SU-DHL-6 (cell line): ENCODE data around the gene CCDC34.

Source experiments
- H2AFZ ChIP-seq: fragments of 200-600 bp; sonication (generic); 2 replicates; pipeline ENCODE4 v1.6.1; 2014; ENCODE audit warnings: low read depth, mild to moderate bottlenecking, moderate library complexity, mixed read lengths, antibody characterized with exemption, low read length; ENCODE audit not compliant: severe bottlenecking
- H3F3A ChIP-seq: fragments of 200-600 bp; shearing (Covaris generic); 2 replicates; pipeline ENCODE4 v1.6.0; 2016; ENCODE audit warnings: antibody characterized with exemption, mild to moderate bottlenecking; ENCODE audit not compliant: insufficient read depth
- H3K27ac ChIP-seq: fragments of 200-600 bp; sonication (generic); 2 replicates; pipeline ENCODE4 v1.5.1; 2016; ENCODE audit warnings: low read depth, mild to moderate bottlenecking, low read length, moderate library complexity, mixed read lengths
- H3K27me3 ChIP-seq: fragments of 200-600 bp; sonication (generic), shearing (Covaris generic); 2 replicates; pipeline ENCODE4 v1.6.0; 2014; ENCODE audit warnings: mild to moderate bottlenecking, low read length
- H3K36me3 ChIP-seq: fragments of 200-600 bp; sonication (generic); 2 replicates; pipeline ENCODE4 v1.6.1; 2014; ENCODE audit warnings: mild to moderate bottlenecking, low read length, mixed read lengths
- H3K4me2 ChIP-seq: fragments of 300-600, 200-600 bp; shearing (Covaris generic), sonication (generic); 2 replicates; pipeline ENCODE4 v1.6.0; 2014; ENCODE audit warnings: low read length, low read depth, mild to moderate bottlenecking; ENCODE audit not compliant: poor library complexity, severe bottlenecking
- H3K4me3 ChIP-seq: fragments of 200-600 bp; sonication (generic); 2 replicates; pipeline ENCODE4 v1.5.1; 2014; ENCODE audit warnings: antibody characterized with exemption, low read length, mild to moderate bottlenecking, mixed read lengths; ENCODE audit not compliant: insufficient read depth, poor library complexity, severe bottlenecking
- H3K79me2 ChIP-seq: fragments of 200-600 bp; sonication (generic); 2 replicates; pipeline ENCODE4 v1.6.1; 2014; ENCODE audit warnings: mild to moderate bottlenecking, low read length, moderate library complexity; ENCODE audit not compliant: insufficient read depth
- H3K9ac ChIP-seq: fragments of 200-600 bp; sonication (generic); 2 replicates; pipeline ENCODE4 v1.7.0; 2014; ENCODE audit warnings: mild to moderate bottlenecking, low read length
- H3K9me2 ChIP-seq: fragments of 200-600 bp; sonication (generic); replicated peaks from 2 replicates; pipeline ENCODE4 v1.6.1; 2014; ENCODE audit warnings: low read length; ENCODE audit not compliant: insufficient read depth
- H3K9me3 ChIP-seq: fragments of 200-600 bp; sonication (generic); 2 replicates; pipeline ENCODE4 v1.6.1; 2014; ENCODE audit warnings: low read length, mixed read lengths; ENCODE audit not compliant: insufficient read depth
- H4K20me1 ChIP-seq: fragments of 200-600 bp; sonication (generic); 2 replicates; pipeline ENCODE4 v1.6.1; 2014; ENCODE audit warnings: low read depth, mild to moderate bottlenecking, antibody characterized with exemption, low read length, moderate library complexity, mixed read lengths
- EZH2phosphoT487 ChIP-seq: fragments of 200-600 bp; sonication (generic), shearing (Covaris generic); conservative IDR thresholded peaks from 2 replicates; pipeline ENCODE4 v1.6.1; 2018; ENCODE audit warnings: mild to moderate bottlenecking, antibody characterized with exemption, low read length, moderate library complexity, mixed read lengths
- TF ChIP-seq, protein P1 (sequence below): fragments of 200-600 bp; sonication (generic); IDR thresholded peaks from one replicate; pipeline ENCODE4 v1.5.1; 2017; ENCODE audit warnings: antibody characterized with exemption, mild to moderate bottlenecking, low read length, moderate library complexity; ENCODE audit not compliant: insufficient read depth, poor library complexity, severe bottlenecking

CCDC34 gene

DNA sequence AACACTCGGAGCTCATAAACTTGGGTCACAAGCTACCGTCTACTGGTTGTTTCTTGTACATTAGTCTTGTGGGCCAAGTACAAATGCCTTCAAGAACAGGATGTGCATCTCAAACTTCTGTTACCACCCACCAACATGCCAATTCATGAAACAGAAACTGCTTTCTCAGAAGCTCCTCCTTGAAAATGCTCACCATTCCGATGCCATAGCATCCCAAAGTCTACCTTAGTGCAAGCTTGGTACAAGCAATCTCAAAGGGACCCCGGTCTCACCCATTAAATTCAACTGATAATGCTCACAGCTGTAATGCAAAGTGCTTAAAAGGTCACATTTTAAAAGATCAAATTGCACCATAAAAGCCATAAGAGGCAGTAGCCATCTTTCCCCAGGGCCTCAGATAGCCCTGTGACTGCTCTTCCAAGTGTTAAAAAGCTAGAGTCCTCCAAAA lies 31.8 kb upstream of the CCDC34 start:
- no peak overlapping the region for H3K4me3 ChIP-seq
- H3K9me2 ChIP-seq: no peaks in the 10 kb centered on the region
- H3K36me3 ChIP-seq: no peaks in the 10 kb centered on the region
- H3K27me3 ChIP-seq: no peaks in the 10 kb centered on the region
- H3K4me2 ChIP-seq: no peak overlapping the region
- no peaks in the 10 kb centered on the region for H3K79me2 ChIP-seq
- no peak overlapping the region for H3K27ac ChIP-seq
- no peaks in the 10 kb centered on the region for H3F3A ChIP-seq
- no peak overlapping the region for H2AFZ ChIP-seq
- no peak overlapping the region for H3K9ac ChIP-seq
- H4K20me1 ChIP-seq: no peaks in the 10 kb centered on the region
- no peaks in the 10 kb centered on the region for H3K9me3 ChIP-seq
- TF ChIP-seq, protein P1, sequence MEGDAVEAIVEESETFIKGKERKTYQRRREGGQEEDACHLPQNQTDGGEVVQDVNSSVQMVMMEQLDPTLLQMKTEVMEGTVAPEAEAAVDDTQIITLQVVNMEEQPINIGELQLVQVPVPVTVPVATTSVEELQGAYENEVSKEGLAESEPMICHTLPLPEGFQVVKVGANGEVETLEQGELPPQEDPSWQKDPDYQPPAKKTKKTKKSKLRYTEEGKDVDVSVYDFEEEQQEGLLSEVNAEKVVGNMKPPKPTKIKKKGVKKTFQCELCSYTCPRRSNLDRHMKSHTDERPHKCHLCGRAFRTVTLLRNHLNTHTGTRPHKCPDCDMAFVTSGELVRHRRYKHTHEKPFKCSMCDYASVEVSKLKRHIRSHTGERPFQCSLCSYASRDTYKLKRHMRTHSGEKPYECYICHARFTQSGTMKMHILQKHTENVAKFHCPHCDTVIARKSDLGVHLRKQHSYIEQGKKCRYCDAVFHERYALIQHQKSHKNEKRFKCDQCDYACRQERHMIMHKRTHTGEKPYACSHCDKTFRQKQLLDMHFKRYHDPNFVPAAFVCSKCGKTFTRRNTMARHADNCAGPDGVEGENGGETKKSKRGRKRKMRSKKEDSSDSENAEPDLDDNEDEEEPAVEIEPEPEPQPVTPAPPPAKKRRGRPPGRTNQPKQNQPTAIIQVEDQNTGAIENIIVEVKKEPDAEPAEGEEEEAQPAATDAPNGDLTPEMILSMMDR: no peak
- TF ChIP-seq EZH2phosphoT487: no peak

DNA sequence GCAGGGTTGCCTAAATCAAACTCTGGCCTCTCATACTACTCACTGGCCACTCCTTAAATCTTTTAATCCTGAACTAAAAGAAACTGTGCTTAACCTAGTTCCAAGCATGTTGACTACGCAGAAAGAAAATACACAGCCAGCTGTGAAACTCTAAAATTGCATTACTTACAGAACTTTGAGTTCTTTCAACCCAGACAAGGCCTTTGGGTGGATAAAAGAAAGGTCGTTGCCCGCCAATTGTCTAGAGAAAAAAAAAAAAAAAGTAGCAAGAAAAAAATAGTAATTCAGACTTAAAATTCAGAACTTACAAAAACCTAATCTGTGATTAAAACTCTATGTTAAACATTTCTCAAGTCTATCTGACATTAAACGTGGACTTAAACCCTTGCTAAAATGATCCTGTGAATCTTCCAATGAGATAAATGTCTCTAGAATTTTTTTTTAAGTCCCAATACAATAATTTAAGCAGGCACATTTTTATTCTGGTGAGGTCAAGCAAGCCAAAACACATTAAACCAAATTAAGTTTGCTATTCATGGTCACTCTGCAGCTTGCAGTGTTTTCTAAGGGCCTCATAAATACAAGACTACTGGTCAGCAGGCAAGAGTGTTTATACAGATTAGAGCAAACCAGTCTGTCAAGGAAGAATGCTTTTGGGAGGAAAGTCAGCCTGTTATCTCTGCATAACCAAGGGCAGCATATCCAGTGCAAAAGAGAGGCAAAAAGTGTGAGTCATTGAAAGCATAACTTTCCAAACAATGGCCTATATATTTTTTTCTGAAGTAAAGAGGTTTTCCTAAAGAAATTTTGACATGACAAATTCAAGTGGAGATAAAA lies 29.5 kb upstream of the CCDC34 start:
- no peaks in the 10 kb centered on the region for H3K27me3 ChIP-seq
- TF ChIP-seq, protein P1: no peak
- no peak for TF ChIP-seq EZH2phosphoT487
- H4K20me1 ChIP-seq: no peaks in the 10 kb centered on the region
- no peaks in the 10 kb centered on the region for H3K9me3 ChIP-seq
- no peak overlapping the region for H3K27ac ChIP-seq
- H3K79me2 ChIP-seq: no peaks in the 10 kb centered on the region
- no peak overlapping the region for H3K4me3 ChIP-seq
- no peak overlapping the region for H2AFZ ChIP-seq
- H3K9me2 ChIP-seq: no peaks in the 10 kb centered on the region
- H3K9ac ChIP-seq: no peak overlapping the region
- no peak overlapping the region for H3K4me2 ChIP-seq
- no peaks in the 10 kb centered on the region for H3F3A ChIP-seq
- no peaks in the 10 kb centered on the region for H3K36me3 ChIP-seq

DNA sequence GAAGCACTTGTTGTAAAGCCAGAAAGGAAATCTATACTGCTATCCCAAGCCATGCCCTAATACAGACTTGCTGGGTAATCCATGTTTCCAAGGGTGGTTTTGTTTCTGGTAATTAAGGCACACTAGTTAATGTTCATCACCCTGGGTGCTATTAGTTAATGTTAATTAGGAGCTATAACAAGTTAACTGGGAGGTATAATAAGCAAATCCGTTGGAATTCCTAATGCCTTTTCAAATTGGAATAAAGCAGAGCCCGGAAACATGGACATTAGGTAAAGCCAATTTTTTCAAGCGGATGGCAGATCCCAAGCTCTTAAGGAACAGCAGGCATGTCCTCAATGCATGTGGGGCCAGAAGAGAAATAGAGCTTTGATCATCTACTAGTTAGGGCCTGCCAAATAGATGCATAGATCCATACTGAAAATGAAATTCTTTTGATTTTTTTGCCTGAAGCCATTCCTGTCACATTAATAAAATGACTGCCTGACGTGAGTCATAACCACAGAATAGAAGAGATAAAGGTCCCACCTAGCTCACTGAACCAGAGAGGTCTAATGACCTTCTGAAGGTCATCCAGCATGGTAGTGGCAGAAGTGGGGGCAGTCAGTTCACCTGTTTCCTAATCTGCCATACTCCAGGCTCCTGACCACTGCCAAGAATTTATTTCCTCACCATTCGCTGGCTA lies 28.5 kb upstream of the CCDC34 start:
- no peak overlapping the region for H3K27ac ChIP-seq

More for the DNA sequence above, 28.5 kb upstream of the CCDC34 start:
- Histone ChIP-seq H3K9ac (no peak overlapping the region), H3K36me3 (no peaks in the 10 kb centered on the region), H3K79me2 (no peaks in the 10 kb centered on the region), H3K4me2 (no peak overlapping the region), H3K9me3 (no peaks in the 10 kb centered on the region), H3K9me2 (no peaks in the 10 kb centered on the region), H2AFZ (no peak overlapping the region), H3K4me3 (no peak overlapping the region), H4K20me1 (no peaks in the 10 kb centered on the region), H3K27me3 (no peaks in the 10 kb centered on the region), H3F3A (no peaks in the 10 kb centered on the region)
- TF ChIP-seq EZH2phosphoT487: no peak
- TF ChIP-seq, protein P1: no peak
